H1 (cell line): ENCODE measurements around the gene PALM. TPM values are rescaled to one million over a fixed set of nuclear protein-coding genes. Genes with fewer than 3 reads are reported as not detected.

Experiments
- CTCF ChIA-PET: fragments of 300-600 bp; sonication (Branson Sonifier 250); formaldehyde crosslinking; loops from one replicate; lab custom pipeline; 2021; ENCODE audit not compliant: partially characterized antibody; lab: Charles Lee
- POLR2A ChIA-PET: fragments of 300-600 bp; sonication (Branson Sonifier 250); formaldehyde crosslinking; loops from one replicate; lab custom pipeline; 2021; ENCODE audit warnings: inconsistent platforms; ENCODE audit not compliant: partially characterized antibody; lab: Charles Lee
- DNase-seq, 2 experiments: peaks; one replicate each; pipeline versions ENCODE4 v3.0.0 to v3.0.0-alpha.2; 2010 to 2022; ENCODE audit warnings: low spot score in 2 of 2, low read depth in 1 of 2, mixed read lengths in 1 of 2
- FAIRE-seq: peaks from 2 replicates; lab custom pipeline; 2011; peaks lifted over from hg19 to GRCh38; lab: Jason Lieb, UNC
- H2AFZ ChIP-seq: 2 replicates; pipeline ENCODE4 v1.8.1; 2012; ENCODE audit warnings: low read length, inconsistent platforms
- H2AK5ac ChIP-seq: 2 replicates; pipeline ENCODE4 v1.6.1; 2013; ENCODE audit warnings: low read depth, low read length
- H2BK120ac ChIP-seq: replicated peaks from 2 replicates; pipeline ENCODE3; 2013; ENCODE audit warnings: low read depth, low read length, inconsistent platforms
- H2BK12ac ChIP-seq: 2 replicates; pipeline ENCODE4 v1.6.1; 2013; ENCODE audit warnings: low read depth, low read length
- H2BK15ac ChIP-seq: 2 replicates; pipeline ENCODE4 v1.6.1; 2013; ENCODE audit warnings: low read length
- H2BK20ac ChIP-seq: 2 replicates; pipeline ENCODE4 v1.6.1; 2013; ENCODE audit warnings: low read length
- H2BK5ac ChIP-seq: 2 replicates; pipeline ENCODE4 v1.6.1; 2013; ENCODE audit warnings: low read depth, low read length
- H3K14ac ChIP-seq: 2 replicates; pipeline ENCODE4 v1.6.1; 2013; ENCODE audit warnings: inconsistent platforms; ENCODE audit not compliant: insufficient read length
- H3K18ac ChIP-seq: 2 replicates; pipeline ENCODE4 v1.6.1; 2013; ENCODE audit warnings: low read length; ENCODE audit errors: extremely low read depth
- H3K23ac ChIP-seq: 2 replicates; pipeline ENCODE4 v1.6.1; 2013; ENCODE audit warnings: inconsistent platforms; ENCODE audit not compliant: insufficient read length
- H3K23me2 ChIP-seq: 2 replicates; pipeline ENCODE4 v1.6.1; 2013; ENCODE audit warnings: low read depth, low read length
- H3K27ac ChIP-seq: 2 replicates; pipeline ENCODE4 v1.6.1; 2011; ENCODE audit warnings: low read depth, low read length, inconsistent platforms
- H3K27me3 ChIP-seq, 4 experiments: replicated peaks in 1 of 4; 1 replicate in 1 of 4; 2 replicates in 3 of 4; pipeline versions ENCODE4 v1.6.1 to v1.8.1; 2011 to 2013; ENCODE audit warnings: low read length in 3 of 4, mild to moderate bottlenecking in 3 of 4, inconsistent platforms in 2 of 4, mixed read lengths in 2 of 4, moderate library complexity in 1 of 4; ENCODE audit not compliant: control insufficient read depth in 3 of 4, insufficient read depth in 3 of 4; ENCODE audit errors: extremely low read depth in 1 of 4
- H3K36me3 ChIP-seq, 4 experiments: 2 replicates each; pipeline versions ENCODE4 v1.6.1 to v1.8.1; 2011 to 2013; ENCODE audit warnings: mild to moderate bottlenecking in 4 of 4, low read length in 3 of 4, moderate library complexity in 2 of 4, control low read depth in 1 of 4, inconsistent platforms in 1 of 4; ENCODE audit not compliant: insufficient read depth in 4 of 4, control insufficient read depth in 2 of 4
- H3K4ac ChIP-seq: replicated peaks from 2 replicates; pipeline ENCODE3; 2013; ENCODE audit warnings: low read length, low read depth, mixed read lengths, inconsistent platforms; ENCODE audit not compliant: insufficient read length
- H3K4me1 ChIP-seq, 4 experiments: replicated peaks in 1 of 4; 1 replicate in 1 of 4; 2 replicates in 3 of 4; pipeline versions ENCODE4 v1.6.1 to v1.8.1; 2011 to 2013; ENCODE audit warnings: low read length in 3 of 4, inconsistent platforms in 2 of 4, mixed read lengths in 1 of 4; ENCODE audit not compliant: insufficient read depth in 4 of 4, control insufficient read depth in 3 of 4
- H3K4me2 ChIP-seq, 2 experiments: 2 replicates each; pipeline versions ENCODE4 v1.6.1 to v1.8.1; 2011 to 2013; ENCODE audit warnings: low read depth in 2 of 2, low read length in 2 of 2, control low read depth in 1 of 2, inconsistent platforms in 1 of 2, mild to moderate bottlenecking in 1 of 2; ENCODE audit not compliant: insufficient read depth in 1 of 2
- H3K4me3 ChIP-seq, 4 experiments: fragments of 200-600, 300-600 bp in 1 of 4; sonication (generic), shearing (Covaris generic), sonication (Bioruptor Twin) in 1 of 4; 2 replicates each; pipeline versions ENCODE4 v1.5.1 to v1.8.1; 2011 to 2016; ENCODE audit warnings: low read length in 4 of 4, low read depth in 3 of 4, control low read depth in 2 of 4, inconsistent platforms in 2 of 4, mild to moderate bottlenecking in 2 of 4, mixed read lengths in 1 of 4, moderate library complexity in 1 of 4; ENCODE audit not compliant: insufficient read depth in 2 of 4; ENCODE audit errors: extremely low read depth in 1 of 4
- H3K56ac ChIP-seq: replicated peaks from 2 replicates; pipeline ENCODE3; 2013; ENCODE audit warnings: low read depth, mild to moderate bottlenecking, mixed read lengths, low read length, inconsistent platforms; ENCODE audit not compliant: insufficient read length
- H3K79me1 ChIP-seq: 2 replicates; pipeline ENCODE4 v1.6.1; 2013; ENCODE audit warnings: low read depth, low read length, control low read depth
- H3K79me2 ChIP-seq, 2 experiments: 2 replicates each; pipeline versions ENCODE4 v1.6.1 to v1.8.1; 2012 to 2013; ENCODE audit warnings: low read length in 2 of 2, mild to moderate bottlenecking in 2 of 2, inconsistent platforms in 1 of 2; ENCODE audit not compliant: insufficient read depth in 2 of 2, control insufficient read depth in 1 of 2
- H3K9ac ChIP-seq, 4 experiments: replicated peaks in 1 of 4; 1 replicate in 1 of 4; 2 replicates in 3 of 4; pipeline versions ENCODE4 v1.6.1 to v1.8.1; 2011 to 2013; ENCODE audit warnings: low read depth in 3 of 4, low read length in 3 of 4, control low read depth in 2 of 4, mild to moderate bottlenecking in 2 of 4, moderate library complexity in 2 of 4, inconsistent platforms in 1 of 4; ENCODE audit errors: extremely low read depth in 1 of 4
- H3K9me3 ChIP-seq, 2 experiments: 2 replicates each; pipeline versions ENCODE4 v1.6.1 to v1.8.1; 2012 to 2013; ENCODE audit warnings: mild to moderate bottlenecking in 2 of 2, moderate library complexity in 2 of 2, control low read depth in 1 of 2, inconsistent platforms in 1 of 2, low read depth in 1 of 2, low read length in 1 of 2, mixed read lengths in 1 of 2; ENCODE audit not compliant: insufficient read depth in 2 of 2
- H4K20me1 ChIP-seq, 2 experiments: replicated peaks in 1 of 2; 2 replicates each; pipeline versions ENCODE3 to v1.8.1; 2011 to 2013; ENCODE audit warnings: inconsistent platforms in 2 of 2, low read length in 2 of 2, mild to moderate bottlenecking in 1 of 2; ENCODE audit not compliant: insufficient read depth in 2 of 2, control insufficient read depth in 1 of 2
- H4K5ac ChIP-seq: 2 replicates; pipeline ENCODE4 v1.6.1; 2013; ENCODE audit warnings: low read length, low read depth, mixed read lengths, inconsistent platforms; ENCODE audit not compliant: insufficient read length
- H4K8ac ChIP-seq: 2 replicates; pipeline ENCODE4 v1.8.0; 2013; ENCODE audit warnings: mild to moderate bottlenecking, moderate library complexity, low read length, inconsistent platforms; ENCODE audit not compliant: insufficient read depth; ENCODE audit errors: extremely low read depth
- H4K91ac ChIP-seq: replicated peaks from 2 replicates; pipeline ENCODE3; 2013; ENCODE audit warnings: low read length, mixed read lengths, inconsistent platforms; ENCODE audit not compliant: insufficient read length
- BCL11A ChIP-seq, 2 experiments: IDR thresholded peaks; one replicate each; pipeline ENCODE4 v1.6.1; 2011; ENCODE audit warnings: low read depth in 2 of 2, low read length in 2 of 2, mild to moderate bottlenecking in 2 of 2
- CEBPB ChIP-seq: IDR thresholded peaks from 2 replicates; pipeline ENCODE4 v1.6.1; 2012; ENCODE audit warnings: low read depth, low read length
- EP300 ChIP-seq, 2 experiments: IDR thresholded peaks; 1 replicate in 1 of 2; 2 replicates in 1 of 2; pipeline ENCODE4 v1.6.1; 2011 to 2012; ENCODE audit warnings: low read depth in 2 of 2, low read length in 2 of 2, mild to moderate bottlenecking in 2 of 2, borderline replicate concordance in 1 of 2, inconsistent platforms in 1 of 2, moderate library complexity in 1 of 2
- FOSL1 ChIP-seq: IDR thresholded peaks from 2 replicates; pipeline ENCODE4 v1.6.1; 2011; ENCODE audit warnings: mild to moderate bottlenecking, low read depth, low read length, moderate library complexity; ENCODE audit not compliant: insufficient read depth
- GABPA ChIP-seq: IDR thresholded peaks from 2 replicates; pipeline ENCODE4 v1.6.1; 2011; ENCODE audit warnings: mild to moderate bottlenecking, low read length, moderate library complexity, borderline replicate concordance; ENCODE audit not compliant: insufficient read depth
- HDAC2 ChIP-seq, 2 experiments: fragments of 300-600 bp in 1 of 2; sonication (generic) in 1 of 2; IDR thresholded peaks; 2 replicates each; pipeline ENCODE4 v1.6.1; 2011 to 2012; ENCODE audit warnings: low read depth in 2 of 2, low read length in 2 of 2, mild to moderate bottlenecking in 2 of 2, moderate library complexity in 2 of 2, borderline replicate concordance in 1 of 2, inconsistent platforms in 1 of 2
- POLR2A ChIP-seq, 2 experiments: IDR thresholded peaks; 1 replicate in 1 of 2; 2 replicates in 1 of 2; pipeline ENCODE4 v1.6.1; 2011; ENCODE audit warnings: low read depth in 2 of 2, low read length in 2 of 2, mild to moderate bottlenecking in 2 of 2; ENCODE audit errors: control extremely low read depth in 1 of 2
- POLR2AphosphoS5 ChIP-seq: IDR thresholded peaks from 2 replicates; pipeline ENCODE4 v1.6.1; 2011; ENCODE audit warnings: low read depth, low read length
- SIRT6 ChIP-seq: IDR thresholded peaks from one replicate; pipeline ENCODE4 v1.7.1; 2012; ENCODE audit warnings: low read length, inconsistent platforms
- SIX5 ChIP-seq: IDR thresholded peaks from 2 replicates; pipeline ENCODE4 v1.6.1; 2011; ENCODE audit warnings: mild to moderate bottlenecking, low read depth, low read length
- SP1 ChIP-seq: IDR thresholded peaks from 2 replicates; pipeline ENCODE4 v1.6.1; 2011; ENCODE audit warnings: low read depth, low read length
- SP4 ChIP-seq: IDR thresholded peaks from 2 replicates; pipeline ENCODE4 v1.6.1; 2012; ENCODE audit warnings: low read length, inconsistent platforms
- SUZ12 ChIP-seq: fragments of 200-600 bp; sonication (generic); IDR thresholded peaks from 2 replicates; pipeline ENCODE4 v1.6.1; 2012; ENCODE audit warnings: mild to moderate bottlenecking, inconsistent platforms, low read length, moderate library complexity, mixed read lengths
- WGBS, 2 experiments: shearing (Covaris generic) in 1 of 2; methylation state at CpG; one replicate each; pipeline versions ENCODE4 v1.1.6 to v1.1.7; 2013 to 2015; ENCODE audit warnings: low lambda C conversion rate in 2 of 2, mixed read lengths in 2 of 2, inconsistent platforms in 1 of 2, low coverage in 1 of 2, missing lambda C conversion rate in 1 of 2; ENCODE audit not compliant: insufficient replicate concordance in 2 of 2, insufficient coverage in 1 of 2, insufficient read length in 1 of 2; ENCODE audit errors: extremely low coverage in 1 of 2, missing lambda C conversion rate in 1 of 2; 5-methylcytosine and 5-hydroxymethylcytosine counted together
- polyA plus RNA-seq, 7 experiments: library from polyadenylated mRNA; depleted of rRNA in 3 of 7; stranded (reverse) in 5 of 7; unstranded in 2 of 7; fragments of >200 nt in 5 of 7; fragments of 200-250 nt in 2 of 7; gene quantifications; 1 replicate in 5 of 7; 2 replicates in 1 of 7; 4 replicates in 1 of 7; pipeline versions ENCODE4 v1.2.1 to v1.2.3, GENCODE V29; 2011 to 2013; ENCODE audit warnings: missing spikeins in 2 of 7, mixed read lengths in 2 of 7
- total RNA-seq: library from RNA; stranded (reverse); fragmentation: NEBNext Ultra II Directional; extraction: Animal tissue kit (Norgen Biotek cat#: 25700); gene quantifications from 2 replicates; pipeline ENCODE4 v1.2.1, GENCODE V29; 2021

PALM gene
- total and polyA plus RNA-seq, 2 of the 8 experiments (the other 6 are each of a cell fraction or from before 2014, with no cell fraction given), result 5.7 to 16.5 TPM

GRCh38 chr19:778910-779653 lies 70.3 kb downstream of the PALM start:
- no peaks in the 10 kb centered on the region for H3K9me3 ChIP-seq
- TF ChIP-seq POLR2AphosphoS5, result no peak
- TF ChIP-seq SIRT6, result no peak
- no peak for TF ChIP-seq SP4
- no peak for TF ChIP-seq FOSL1
- no peak for TF ChIP-seq SIX5
- TF ChIP-seq GABPA, result no peak
- no peak for TF ChIP-seq EP300 (IDR thresholded peaks at IDR 0.05; ENCODE audit: borderline replicate concordance in 1 of 2, low read depth in 2 of 2, low read length in 2 of 2)
- no peak for TF ChIP-seq BCL11A (IDR thresholded peaks at IDR 0.05; ENCODE audit: low read depth in 2 of 2, low read length in 2 of 2)
- TF ChIP-seq POLR2A (IDR thresholded peaks at IDR 0.05; ENCODE audit: control extremely low read depth in 1 of 2, low read depth in 2 of 2, low read length in 2 of 2), result no peak
- TF ChIP-seq SP1, result peak; percentile 68; the same call in 1 of the 2 replicates
- no peak for TF ChIP-seq SUZ12
- TF ChIP-seq HDAC2 (IDR thresholded peaks at IDR 0.05; ENCODE audit: borderline replicate concordance in 1 of 2, low read depth in 2 of 2, low read length in 2 of 2), result no peak
- TF ChIP-seq CEBPB, result peak; percentile 72

More at GRCh38 chr19:778910-779653, 70.3 kb downstream of the PALM start:
- ChIA-PET POLR2A (interaction anchor here (1.0 to 9.0 kb wide), 9 partner anchors 9 to 68 kb away, joined by 3 to 61 read pairs (median 5); no protein-coding TSS in a partner anchor), CTCF (no interaction called here)
- Histone ChIP-seq H3K4ac (peak overlapping the region; percentile 78), H2BK5ac (no peak overlapping the region), H3K18ac (peak overlapping the region; percentile 0; the same call in 1 of the 2 replicates), H3K14ac (no peak overlapping the region), H2AK5ac (peak overlapping the region; percentile 98), H4K20me1 (no peaks in the 10 kb centered on the region), H2BK120ac (no peak overlapping the region), H3K36me3 (no peaks in the 10 kb centered on the region), H3K56ac (no peak overlapping the region), H2BK15ac (peak overlapping the region; percentile 95), H4K8ac (no peak overlapping the region), H2BK20ac (0 out of 2 replicates have a peak overlapping the region, but pooled peaks have one; percentile 23), H3K23me2 (no peaks in the 10 kb centered on the region), H3K4me1 (peaks cover 7 to 15% (median 11%) of the 10 kb centered on the region in 4 experiments), H3K9ac (no peak overlapping the region), H3K4me3 (no peak overlapping the region), H4K5ac (no peak overlapping the region), H3K79me2 (no peaks in the 10 kb centered on the region; a peak in 2 of 4 replicates), H2AFZ (no peak overlapping the region), H3K79me1 (no peaks in the 10 kb centered on the region; the same call in 1 of the 2 replicates), H3K4me2 (no peak overlapping the region), H3K27ac (no peak overlapping the region), H4K91ac (peak overlapping the region; percentile 91), H3K23ac (no peak overlapping the region), H3K27me3 (no peaks in the 10 kb centered on the region), H2BK12ac (peak overlapping the region; percentile 99; the same call in 1 of the 2 replicates)
- no peak for FAIRE-seq
- no peak for DNase-seq
- WGBS, 2 experiments, result 80% methylated on average over 32 of the region's 36 CpGs; no CpG with 5 or more reads in 1 of the 2 experiments
